ENCODE measurements around the gene MYO9B. TPM values are rescaled to one million over a fixed set of nuclear protein-coding genes. Genes with fewer than 3 reads are reported as not detected.

MYO9B gene
- total and polyA plus RNA-seq, 2 of the 13 experiments (the other 11 are each of a cell fraction or from before 2014, with no cell fraction given): 18.0 to 18.3 TPM

DNA sequence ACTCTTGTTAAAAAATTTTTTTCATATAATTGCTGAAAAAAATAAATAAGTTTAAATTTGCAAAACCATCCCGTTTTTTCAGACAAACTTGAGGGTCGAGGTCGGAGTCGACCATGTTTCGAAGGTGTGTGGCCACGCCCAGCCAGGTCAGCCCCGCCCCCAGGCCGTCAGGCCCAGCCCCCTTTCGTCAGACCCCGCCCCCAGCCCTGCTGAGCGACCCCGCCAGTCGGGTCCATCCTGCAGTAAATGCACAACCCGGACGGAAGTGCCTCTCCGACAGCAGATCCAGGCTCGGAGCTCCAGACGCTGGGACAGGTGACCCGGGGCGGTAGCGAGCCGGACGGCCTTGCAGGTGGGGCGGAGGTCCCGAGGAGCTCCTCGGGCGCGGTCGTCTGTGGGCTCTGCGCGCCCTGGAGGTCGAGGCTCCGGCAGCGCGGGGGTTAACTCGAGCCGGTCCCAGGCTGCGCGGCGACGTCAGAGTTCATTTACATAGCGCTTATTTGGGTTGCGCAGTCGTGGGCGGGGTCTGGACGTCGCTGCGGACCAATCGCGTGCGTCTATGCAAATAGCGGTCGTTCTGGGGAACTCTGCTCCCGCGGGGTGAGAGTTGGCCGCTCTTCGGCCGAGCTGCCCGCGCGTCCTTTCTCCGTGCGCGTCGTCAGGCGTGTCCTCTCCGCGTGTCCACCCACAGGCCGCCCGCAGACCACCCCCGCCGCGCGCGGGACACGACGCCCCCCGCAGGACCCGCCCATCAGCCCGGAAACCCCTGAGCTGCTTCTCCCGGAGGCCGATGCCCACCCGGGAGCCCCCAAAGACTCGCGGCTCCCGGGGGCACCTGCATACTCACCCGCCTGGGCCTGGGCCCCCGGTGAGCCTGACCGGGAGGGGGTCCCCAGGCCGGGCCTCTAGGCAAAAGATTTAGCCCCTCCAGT, 150.7 kb downstream of the MYO9B start, which contains the start of gene OCEL1 (continued):
- TF ChIP-seq ADNP (CRISPR knock-in tag; IDR thresholded peaks at IDR 0.05) (no peak), ZNF343 (CRISPR knock-in tag; IDR thresholded peaks at IDR 0.05) (no peak), ZNF839 (CRISPR knock-in tag; IDR thresholded peaks at IDR 0.05; ENCODE audit: borderline replicate concordance) (no peak), SP2 (CRISPR knock-in tag; IDR thresholded peaks at IDR 0.05) (peak; percentile 52; the same call in 1 of the 2 replicates), ZNF678 (CRISPR knock-in tag; IDR thresholded peaks at IDR 0.05) (peak; percentile 65; the same call in 1 of the 2 replicates), ZNF7 (CRISPR knock-in tag; IDR thresholded peaks at IDR 0.05) (no peak; the same call in 1 of the 2 replicates), HES4 (CRISPR knock-in tag; IDR thresholded peaks at IDR 0.05; ENCODE audit: borderline replicate concordance) (no peak), FOXK1 (CRISPR knock-in tag; IDR thresholded peaks at IDR 0.05; ENCODE audit: borderline replicate concordance, low read depth) (no peak), CEBPB (IDR thresholded peaks at IDR 0.05; ENCODE audit: borderline replicate concordance, low read depth, low read length) (peak; percentile 94), NRL (CRISPR knock-in tag; IDR thresholded peaks at IDR 0.05; ENCODE audit: borderline replicate concordance) (peak; percentile 81), EEA1 (CRISPR knock-in tag; IDR thresholded peaks at IDR 0.05; ENCODE audit: borderline replicate concordance) (0 out of 2 replicates have a peak, but pooled peaks have one; percentile 79), HIVEP1 (CRISPR knock-in tag; IDR thresholded peaks at IDR 0.05) (peak; percentile 54; the same call in 1 of the 2 replicates), KLF9 (CRISPR knock-in tag; IDR thresholded peaks at IDR 0.05; ENCODE audit: low read depth) (no peak), ZSCAN21 (CRISPR knock-in tag; IDR thresholded peaks at IDR 0.05; ENCODE audit: borderline replicate concordance) (no peak; the same call in 1 of the 2 replicates), GZF1 (CRISPR knock-in tag; IDR thresholded peaks at IDR 0.05) (peak; percentile 57; the same call in 1 of the 2 replicates), MBNL3 (CRISPR knock-in tag; conservative IDR thresholded peaks at IDR 0.05) (no peak), MED13 (CRISPR knock-in tag; IDR thresholded peaks at IDR 0.05) (peak; percentile 23; the same call in 1 of the 2 replicates)
- TF ChIP-seq, protein P1, sequence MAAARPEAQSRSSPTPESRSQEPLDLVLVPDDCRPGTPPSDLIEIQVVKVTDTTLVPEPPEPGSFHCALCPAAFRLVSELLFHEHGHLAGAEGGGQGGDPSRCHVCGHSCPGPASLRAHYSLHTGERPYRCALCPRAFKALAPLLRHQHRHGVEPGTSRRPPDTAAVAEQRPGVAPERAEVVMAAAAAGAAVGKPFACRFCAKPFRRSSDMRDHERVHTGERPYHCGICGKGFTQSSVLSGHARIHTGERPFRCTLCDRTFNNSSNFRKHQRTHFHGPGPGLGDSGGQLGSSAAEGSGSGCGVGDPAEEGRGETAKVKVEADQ (CRISPR knock-in tag; IDR thresholded peaks at IDR 0.05; ENCODE audit: borderline replicate concordance): peak; percentile 65; the same call in 1 of the 2 replicates
- TF ChIP-seq, protein P2, sequence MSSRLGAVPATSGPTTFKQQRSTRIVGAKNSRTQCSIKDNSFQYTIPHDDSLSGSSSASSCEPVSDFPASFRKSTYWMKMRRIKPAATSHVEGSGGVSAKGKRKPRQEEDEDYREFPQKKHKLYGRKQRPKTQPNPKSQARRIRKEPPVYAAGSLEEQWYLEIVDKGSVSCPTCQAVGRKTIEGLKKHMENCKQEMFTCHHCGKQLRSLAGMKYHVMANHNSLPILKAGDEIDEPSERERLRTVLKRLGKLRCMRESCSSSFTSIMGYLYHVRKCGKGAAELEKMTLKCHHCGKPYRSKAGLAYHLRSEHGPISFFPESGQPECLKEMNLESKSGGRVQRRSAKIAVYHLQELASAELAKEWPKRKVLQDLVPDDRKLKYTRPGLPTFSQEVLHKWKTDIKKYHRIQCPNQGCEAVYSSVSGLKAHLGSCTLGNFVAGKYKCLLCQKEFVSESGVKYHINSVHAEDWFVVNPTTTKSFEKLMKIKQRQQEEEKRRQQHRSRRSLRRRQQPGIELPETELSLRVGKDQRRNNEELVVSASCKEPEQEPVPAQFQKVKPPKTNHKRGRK (CRISPR knock-in tag; IDR thresholded peaks at IDR 0.05): no peak
- TF ChIP-seq, protein P3, sequence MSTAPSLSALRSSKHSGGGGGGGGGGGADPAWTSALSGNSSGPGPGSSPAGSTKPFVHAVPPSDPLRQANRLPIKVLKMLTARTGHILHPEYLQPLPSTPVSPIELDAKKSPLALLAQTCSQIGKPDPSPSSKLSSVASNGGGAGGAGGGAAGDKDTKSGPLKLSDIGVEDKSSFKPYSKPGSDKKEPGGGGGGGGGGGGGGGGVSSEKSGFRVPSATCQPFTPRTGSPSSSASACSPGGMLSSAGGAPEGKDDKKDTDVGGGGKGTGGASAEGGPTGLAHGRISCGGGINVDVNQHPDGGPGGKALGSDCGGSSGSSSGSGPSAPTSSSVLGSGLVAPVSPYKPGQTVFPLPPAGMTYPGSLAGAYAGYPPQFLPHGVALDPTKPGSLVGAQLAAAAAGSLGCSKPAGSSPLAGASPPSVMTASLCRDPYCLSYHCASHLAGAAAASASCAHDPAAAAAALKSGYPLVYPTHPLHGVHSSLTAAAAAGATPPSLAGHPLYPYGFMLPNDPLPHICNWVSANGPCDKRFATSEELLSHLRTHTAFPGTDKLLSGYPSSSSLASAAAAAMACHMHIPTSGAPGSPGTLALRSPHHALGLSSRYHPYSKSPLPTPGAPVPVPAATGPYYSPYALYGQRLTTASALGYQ (CRISPR knock-in tag; IDR thresholded peaks at IDR 0.05): 0 out of 2 replicates have a peak, but pooled peaks have one; percentile 22
- TF ChIP-seq, protein P4, sequence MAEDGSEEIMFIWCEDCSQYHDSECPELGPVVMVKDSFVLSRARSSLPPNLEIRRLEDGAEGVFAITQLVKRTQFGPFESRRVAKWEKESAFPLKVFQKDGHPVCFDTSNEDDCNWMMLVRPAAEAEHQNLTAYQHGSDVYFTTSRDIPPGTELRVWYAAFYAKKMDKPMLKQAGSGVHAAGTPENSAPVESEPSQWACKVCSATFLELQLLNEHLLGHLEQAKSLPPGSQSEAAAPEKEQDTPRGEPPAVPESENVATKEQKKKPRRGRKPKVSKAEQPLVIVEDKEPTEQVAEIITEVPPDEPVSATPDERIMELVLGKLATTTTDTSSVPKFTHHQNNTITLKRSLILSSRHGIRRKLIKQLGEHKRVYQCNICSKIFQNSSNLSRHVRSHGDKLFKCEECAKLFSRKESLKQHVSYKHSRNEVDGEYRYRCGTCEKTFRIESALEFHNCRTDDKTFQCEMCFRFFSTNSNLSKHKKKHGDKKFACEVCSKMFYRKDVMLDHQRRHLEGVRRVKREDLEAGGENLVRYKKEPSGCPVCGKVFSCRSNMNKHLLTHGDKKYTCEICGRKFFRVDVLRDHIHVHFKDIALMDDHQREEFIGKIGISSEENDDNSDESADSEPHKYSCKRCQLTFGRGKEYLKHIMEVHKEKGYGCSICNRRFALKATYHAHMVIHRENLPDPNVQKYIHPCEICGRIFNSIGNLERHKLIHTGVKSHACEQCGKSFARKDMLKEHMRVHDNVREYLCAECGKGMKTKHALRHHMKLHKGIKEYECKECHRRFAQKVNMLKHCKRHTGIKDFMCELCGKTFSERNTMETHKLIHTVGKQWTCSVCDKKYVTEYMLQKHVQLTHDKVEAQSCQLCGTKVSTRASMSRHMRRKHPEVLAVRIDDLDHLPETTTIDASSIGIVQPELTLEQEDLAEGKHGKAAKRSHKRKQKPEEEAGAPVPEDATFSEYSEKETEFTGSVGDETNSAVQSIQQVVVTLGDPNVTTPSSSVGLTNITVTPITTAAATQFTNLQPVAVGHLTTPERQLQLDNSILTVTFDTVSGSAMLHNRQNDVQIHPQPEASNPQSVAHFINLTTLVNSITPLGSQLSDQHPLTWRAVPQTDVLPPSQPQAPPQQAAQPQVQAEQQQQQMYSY (CRISPR knock-in tag; IDR thresholded peaks at IDR 0.05): peak; percentile 58; the same call in 1 of the 2 replicates
